Measurements from ENCODE around the gene ANGPTL2. TPM values are rescaled to one million over a fixed set of nuclear protein-coding genes. Genes with fewer than 3 reads are reported as not detected.

Gene ANGPTL2
- polyA plus RNA-seq, 12 donors, result 53.1 to 180 (median 78.7) TPM; not detected in 1

GRCh38 chr9:127053057-127053821, 69.2 kb downstream of the ANGPTL2 start:
- DNase-seq, result peak; percentile 77

- no peak for DNase-seq
Observed at GRCh38 chr9:127051881-127052595, 70.4 kb downstream of the ANGPTL2 start.

- no peak for DNase-seq
Observed at GRCh38 chr9:127050591-127051001, 71.8 kb downstream of the ANGPTL2 start.

GRCh38 chr9:127050152-127050551, 72.3 kb downstream of the ANGPTL2 start:
- no peak for DNase-seq

- no peak for DNase-seq
Observed at GRCh38 chr9:127049581-127049980, 72.9 kb downstream of the ANGPTL2 start.

GRCh38 chr9:127049044-127049443, 73.4 kb downstream of the ANGPTL2 start:
- no peak for DNase-seq

- no peak for DNase-seq
Observed at GRCh38 chr9:127047971-127048370, 74.5 kb downstream of the ANGPTL2 start.

GRCh38 chr9:127045148-127045547, 77.3 kb downstream of the ANGPTL2 start:
- no peak for DNase-seq

GRCh38 chr9:127039492-127039891, 82.9 kb downstream of the ANGPTL2 start:
- no peak for DNase-seq

- no peak for DNase-seq
Observed at GRCh38 chr9:127038531-127038930, 83.9 kb downstream of the ANGPTL2 start.

Other genes with a start within 250 kb of the ANGPTL2 start
- gene RALGPS1, start 207.9 kb downstream of the ANGPTL2 start, polyA plus RNA-seq (ENCODE audit: insufficient read length in 12 of 12), result 10 to 100 TPM in 4 of 12 donors, 1 to 10 TPM in 7, not detected in 1; 5.5 to 15.1 (median 9.1) TPM
- 10 to 100 TPM in 11 of 12 donors, not detected in 1; 15.1 to 44.8 (median 19.7) TPM for gene GARNL3, start 142.1 kb upstream of the ANGPTL2 start, polyA plus RNA-seq (ENCODE audit: insufficient read length in 12 of 12)

All from muscle of arm (tissue), 12 donors.